ENCODE measurements around the gene SARS1. TPM values are rescaled to one million over a fixed set of nuclear protein-coding genes. Genes with fewer than 3 reads are reported as not detected.

Gene SARS1
- total RNA-seq, 3 donors from 2014 or later (not counting 1 experiment from before 2014, with no cell fraction given) = 95.6 to 122 (median 106) TPM

DNA sequence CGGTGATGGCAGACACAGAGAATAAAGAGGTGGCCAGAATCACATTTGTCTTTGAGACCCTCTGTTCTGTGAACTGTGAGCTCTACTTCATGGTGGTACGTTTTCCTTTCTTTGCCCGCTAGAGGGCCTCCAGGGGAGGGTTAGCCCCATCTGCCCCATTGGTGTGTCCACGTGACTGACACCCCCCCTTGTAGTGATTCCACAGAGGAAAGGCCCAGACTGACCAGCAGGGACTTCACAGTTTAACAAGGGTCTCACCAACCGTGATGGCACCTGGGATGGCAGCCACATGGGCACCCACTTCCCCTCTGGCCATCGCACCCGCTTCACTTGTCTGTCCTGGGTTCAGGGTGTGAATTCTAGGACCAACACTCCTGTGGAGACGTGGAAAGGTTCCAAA, 22.3 kb upstream of the SARS1 start:
- Histone ChIP-seq H3K36me3 (ENCODE audit: control insufficient read depth, insufficient read depth, low read length) (no peaks in the 10 kb centered on the region), H3K4me1 (ENCODE audit: control insufficient read depth, insufficient read depth, low read length) (no peaks in the 10 kb centered on the region), H3K27me3 (ENCODE audit: control insufficient read depth, insufficient read depth, low read length) (no peaks in the 10 kb centered on the region), H3K9me3 (ENCODE audit: control insufficient read depth, insufficient read depth, low read length) (no peaks in the 10 kb centered on the region), H3K27ac (ENCODE audit: low read length) (no peak overlapping the region), H3K4me3 (ENCODE audit: low read length) (no peak overlapping the region)
- intact Hi-C loops (cut with micrococcal nuclease) = no loop called here
- H3K9me3 Mint-ChIP-seq = no peaks in the 10 kb centered on the region
- WGBS (ENCODE audit: insufficient coverage) = 79% methylated on average over 8 of the region's 8 CpGs
- no peaks in the 10 kb centered on the region for H3K36me3 Mint-ChIP-seq
- no peaks in the 10 kb centered on the region for H3K4me1 Mint-ChIP-seq
- H3K27me3 Mint-ChIP-seq (ENCODE audit: low read depth in 2 of 2) = peaks cover 0 to 6% of the 10 kb centered on the region in 2 donors
- TF ChIP-seq, protein P1, sequence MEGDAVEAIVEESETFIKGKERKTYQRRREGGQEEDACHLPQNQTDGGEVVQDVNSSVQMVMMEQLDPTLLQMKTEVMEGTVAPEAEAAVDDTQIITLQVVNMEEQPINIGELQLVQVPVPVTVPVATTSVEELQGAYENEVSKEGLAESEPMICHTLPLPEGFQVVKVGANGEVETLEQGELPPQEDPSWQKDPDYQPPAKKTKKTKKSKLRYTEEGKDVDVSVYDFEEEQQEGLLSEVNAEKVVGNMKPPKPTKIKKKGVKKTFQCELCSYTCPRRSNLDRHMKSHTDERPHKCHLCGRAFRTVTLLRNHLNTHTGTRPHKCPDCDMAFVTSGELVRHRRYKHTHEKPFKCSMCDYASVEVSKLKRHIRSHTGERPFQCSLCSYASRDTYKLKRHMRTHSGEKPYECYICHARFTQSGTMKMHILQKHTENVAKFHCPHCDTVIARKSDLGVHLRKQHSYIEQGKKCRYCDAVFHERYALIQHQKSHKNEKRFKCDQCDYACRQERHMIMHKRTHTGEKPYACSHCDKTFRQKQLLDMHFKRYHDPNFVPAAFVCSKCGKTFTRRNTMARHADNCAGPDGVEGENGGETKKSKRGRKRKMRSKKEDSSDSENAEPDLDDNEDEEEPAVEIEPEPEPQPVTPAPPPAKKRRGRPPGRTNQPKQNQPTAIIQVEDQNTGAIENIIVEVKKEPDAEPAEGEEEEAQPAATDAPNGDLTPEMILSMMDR (IDR thresholded peaks at IDR 0.05) = no peak
- no peak for ATAC-seq
- no peak overlapping the region for H3K4me3 Mint-ChIP-seq
- DNase-seq = no peak
- no peak overlapping the region for H3K27ac Mint-ChIP-seq

DNA sequence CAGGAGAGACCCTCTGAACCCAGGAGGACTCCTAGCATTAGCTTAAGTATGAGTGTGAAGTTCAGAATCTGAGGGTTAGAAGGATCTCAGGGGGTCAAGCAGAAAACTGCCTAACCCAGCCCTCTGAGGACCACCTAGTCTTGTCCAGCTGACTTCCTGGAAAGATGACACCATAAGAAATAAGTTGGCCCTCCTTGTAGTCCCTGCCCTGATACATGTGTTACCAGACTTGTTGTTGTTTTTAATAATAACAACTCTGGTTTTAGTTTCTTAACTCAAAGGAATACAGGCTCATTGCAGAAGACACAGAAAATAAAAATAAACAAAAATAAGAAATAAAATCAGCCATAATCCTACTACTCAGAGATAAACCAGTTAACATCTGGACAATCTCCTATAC, 21.8 kb upstream of the SARS1 start:
- intact Hi-C loops (cut with micrococcal nuclease) = no loop called here
- H3K36me3 ChIP-seq (ENCODE audit: control insufficient read depth, insufficient read depth, low read length) = no peaks in the 10 kb centered on the region
- no peak overlapping the region for H3K4me3 Mint-ChIP-seq
- TF ChIP-seq, protein P1 (IDR thresholded peaks at IDR 0.05) = no peak
- H3K4me1 Mint-ChIP-seq = no peaks in the 10 kb centered on the region
- DNase-seq (no peak), ATAC-seq (no peak)
- H3K27ac ChIP-seq (ENCODE audit: low read length) = no peak overlapping the region
- H3K4me3 ChIP-seq (ENCODE audit: low read length) = no peak overlapping the region
- H3K27me3 Mint-ChIP-seq (ENCODE audit: low read depth in 2 of 2) = peaks cover 0 to 6% of the 10 kb centered on the region in 2 donors
- no peaks in the 10 kb centered on the region for H3K27me3 ChIP-seq (ENCODE audit: control insufficient read depth, insufficient read depth, low read length)
- H3K9me3 ChIP-seq (ENCODE audit: control insufficient read depth, insufficient read depth, low read length) = no peaks in the 10 kb centered on the region
- H3K36me3 Mint-ChIP-seq = no peaks in the 10 kb centered on the region
- H3K27ac Mint-ChIP-seq = no peak overlapping the region
- H3K4me1 ChIP-seq (ENCODE audit: control insufficient read depth, insufficient read depth, low read length) = no peaks in the 10 kb centered on the region
- H3K9me3 Mint-ChIP-seq = no peaks in the 10 kb centered on the region

DNA sequence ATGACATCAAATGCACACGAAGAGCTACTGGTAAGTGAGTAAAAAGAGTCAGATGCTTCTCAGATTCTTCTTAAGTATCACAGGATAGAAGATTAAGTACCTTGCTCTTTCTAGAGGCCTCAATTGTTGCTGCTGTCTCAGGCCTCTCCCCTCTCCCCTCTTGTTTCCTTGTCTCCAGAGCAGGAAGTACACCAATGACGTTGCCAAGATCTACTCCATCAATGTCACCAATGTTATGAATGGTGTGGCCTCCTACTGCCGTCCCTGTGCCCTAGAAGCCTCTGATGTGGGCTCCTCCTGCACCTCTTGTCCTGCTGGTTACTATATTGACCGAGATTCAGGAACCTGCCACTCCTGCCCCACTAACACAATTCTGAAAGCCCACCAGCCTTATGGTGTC, 21.3 kb upstream of the SARS1 start:
- intact Hi-C loops (cut with micrococcal nuclease) = no loop called here

More for the DNA sequence above, 21.3 kb upstream of the SARS1 start:
- DNase-seq (no peak), ATAC-seq (no peak)
- WGBS (ENCODE audit: insufficient coverage) = 50% methylated on average over 3 of the region's 4 CpGs
- no peak overlapping the region for H3K4me3 ChIP-seq (ENCODE audit: low read length)
- no peaks in the 10 kb centered on the region for H3K4me1 ChIP-seq (ENCODE audit: control insufficient read depth, insufficient read depth, low read length)
- no peaks in the 10 kb centered on the region for H3K36me3 Mint-ChIP-seq
- peaks cover 0 to 7% of the 10 kb centered on the region in 2 donors for H3K27me3 Mint-ChIP-seq (ENCODE audit: low read depth in 2 of 2)
- no peak overlapping the region for H3K27ac Mint-ChIP-seq
- no peak overlapping the region for H3K4me3 Mint-ChIP-seq
- H3K9me3 Mint-ChIP-seq = no peaks in the 10 kb centered on the region
- H3K9me3 ChIP-seq (ENCODE audit: control insufficient read depth, insufficient read depth, low read length) = no peaks in the 10 kb centered on the region
- H3K4me1 Mint-ChIP-seq = no peaks in the 10 kb centered on the region
- H3K27me3 ChIP-seq (ENCODE audit: control insufficient read depth, insufficient read depth, low read length) = no peaks in the 10 kb centered on the region
- no peak overlapping the region for H3K27ac ChIP-seq (ENCODE audit: low read length)
- no peaks in the 10 kb centered on the region for H3K36me3 ChIP-seq (ENCODE audit: control insufficient read depth, insufficient read depth, low read length)
- TF ChIP-seq, protein P1 (IDR thresholded peaks at IDR 0.05) = no peak

All from natural killer cell (primary cell).